ENCODE results near the gene PRDM1.

DNA sequence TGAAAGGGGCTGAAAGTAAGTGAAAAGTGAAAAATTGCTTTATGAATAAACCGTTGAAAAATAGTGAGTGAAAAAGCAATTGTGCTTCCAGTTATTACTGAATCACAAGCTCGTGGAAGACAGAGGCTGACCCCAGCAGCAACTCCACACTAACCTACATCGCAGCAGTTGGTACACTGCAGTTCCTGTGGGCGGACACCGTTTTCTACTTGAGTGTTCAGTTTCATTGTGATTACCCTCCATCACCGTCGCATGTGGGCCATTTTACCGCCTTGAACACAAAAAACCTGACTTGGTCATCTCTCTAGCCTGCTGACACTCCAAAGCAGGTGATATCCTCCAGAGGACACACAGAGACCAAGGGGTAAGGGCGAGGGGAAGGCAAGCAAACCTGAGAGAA, 28.4 kb downstream of the PRDM1 start:
- TF ChIP-seq, protein P1, sequence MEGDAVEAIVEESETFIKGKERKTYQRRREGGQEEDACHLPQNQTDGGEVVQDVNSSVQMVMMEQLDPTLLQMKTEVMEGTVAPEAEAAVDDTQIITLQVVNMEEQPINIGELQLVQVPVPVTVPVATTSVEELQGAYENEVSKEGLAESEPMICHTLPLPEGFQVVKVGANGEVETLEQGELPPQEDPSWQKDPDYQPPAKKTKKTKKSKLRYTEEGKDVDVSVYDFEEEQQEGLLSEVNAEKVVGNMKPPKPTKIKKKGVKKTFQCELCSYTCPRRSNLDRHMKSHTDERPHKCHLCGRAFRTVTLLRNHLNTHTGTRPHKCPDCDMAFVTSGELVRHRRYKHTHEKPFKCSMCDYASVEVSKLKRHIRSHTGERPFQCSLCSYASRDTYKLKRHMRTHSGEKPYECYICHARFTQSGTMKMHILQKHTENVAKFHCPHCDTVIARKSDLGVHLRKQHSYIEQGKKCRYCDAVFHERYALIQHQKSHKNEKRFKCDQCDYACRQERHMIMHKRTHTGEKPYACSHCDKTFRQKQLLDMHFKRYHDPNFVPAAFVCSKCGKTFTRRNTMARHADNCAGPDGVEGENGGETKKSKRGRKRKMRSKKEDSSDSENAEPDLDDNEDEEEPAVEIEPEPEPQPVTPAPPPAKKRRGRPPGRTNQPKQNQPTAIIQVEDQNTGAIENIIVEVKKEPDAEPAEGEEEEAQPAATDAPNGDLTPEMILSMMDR (conservative IDR thresholded peaks at IDR 0.05 in 1 of 2, IDR thresholded peaks at IDR 0.05 in 1 of 2; ENCODE audit: low read depth in 1 of 2, low read length in 2 of 2): no peak
- TF ChIP-seq EZH2 (IDR thresholded peaks at IDR 0.05; ENCODE audit: low read length, missing control alignments): no peak
